DOHH2 (cell line): ENCODE results near the gene DENND1A.

Experiments
- H3F3A ChIP-seq: fragments of 200-600 bp; sonication (generic), shearing (Covaris generic); 2 replicates; pipeline ENCODE4 v1.6.0; 2016; ENCODE audit warnings: antibody characterized with exemption, mild to moderate bottlenecking; ENCODE audit not compliant: control insufficient read depth, insufficient read depth
- H3K27ac ChIP-seq: fragments of 200-600 bp; sonication (generic); 2 replicates; pipeline ENCODE4 v1.5.1; 2014; ENCODE audit warnings: low read depth, mild to moderate bottlenecking, low read length, moderate library complexity
- H3K27me3 ChIP-seq: fragments of 200-600 bp; sonication (generic); 2 replicates; pipeline ENCODE4 v1.6.1; 2014; ENCODE audit warnings: mild to moderate bottlenecking, low read length, mixed read lengths; ENCODE audit not compliant: control insufficient read depth
- H3K36me3 ChIP-seq: fragments of 200-600 bp; sonication (generic); 2 replicates; pipeline ENCODE4 v1.6.1; 2014; ENCODE audit warnings: mild to moderate bottlenecking, low read length, moderate library complexity, mixed read lengths; ENCODE audit not compliant: control insufficient read depth
- H3K4me1 ChIP-seq: fragments of 200-600 bp; sonication (generic); 2 replicates; pipeline ENCODE4 v1.6.1; 2014; ENCODE audit warnings: mild to moderate bottlenecking, low read length, mixed read lengths; ENCODE audit not compliant: control insufficient read depth
- H3K4me2 ChIP-seq: fragments of 200-600 bp; sonication (generic); 2 replicates; pipeline ENCODE4 v1.6.0; 2014; ENCODE audit warnings: mild to moderate bottlenecking, low read length, moderate library complexity
- H3K4me3 ChIP-seq: fragments of 200-600 bp; sonication (generic); 2 replicates; pipeline ENCODE4 v1.5.1; 2014; ENCODE audit warnings: mild to moderate bottlenecking, low read length, mixed read lengths
- H3K79me2 ChIP-seq: fragments of 200-600 bp; sonication (generic); 2 replicates; pipeline ENCODE4 v1.6.1; 2014; ENCODE audit warnings: mild to moderate bottlenecking, low read length, mixed read lengths; ENCODE audit not compliant: control insufficient read depth
- H3K9me2 ChIP-seq: fragments of 200-600 bp; sonication (generic); replicated peaks from 2 replicates; pipeline ENCODE4 v1.6.1; 2014; ENCODE audit warnings: mild to moderate bottlenecking, low read length, mixed read lengths; ENCODE audit not compliant: control insufficient read depth
- H3K9me3 ChIP-seq: fragments of 200-600 bp; sonication (generic); 2 replicates; pipeline ENCODE4 v1.6.1; 2014; ENCODE audit warnings: antibody characterized with exemption, low read length, mixed read lengths; ENCODE audit not compliant: control insufficient read depth, insufficient read depth
- H4K20me1 ChIP-seq: fragments of 200-600 bp; sonication (generic); 2 replicates; pipeline ENCODE4 v1.6.0; 2014; ENCODE audit warnings: low read depth, mild to moderate bottlenecking, antibody characterized with exemption, low read length, moderate library complexity; ENCODE audit not compliant: control insufficient read depth, insufficient read depth
- EZH2phosphoT487 ChIP-seq: fragments of 200-600 bp; sonication (generic); IDR thresholded peaks from 2 replicates; pipeline ENCODE4 v1.6.1; 2017; ENCODE audit warnings: borderline replicate concordance, mild to moderate bottlenecking, antibody characterized with exemption, low read length, moderate library complexity, mixed read lengths
- TF ChIP-seq, protein P1 (sequence below): fragments of 200-600 bp; sonication (generic); IDR thresholded peaks from one replicate; pipeline ENCODE4 v1.5.1; 2014; ENCODE audit warnings: antibody characterized with exemption, mild to moderate bottlenecking, low read depth, low read length; ENCODE audit not compliant: poor library complexity, severe bottlenecking

The DENND1A gene

DNA sequence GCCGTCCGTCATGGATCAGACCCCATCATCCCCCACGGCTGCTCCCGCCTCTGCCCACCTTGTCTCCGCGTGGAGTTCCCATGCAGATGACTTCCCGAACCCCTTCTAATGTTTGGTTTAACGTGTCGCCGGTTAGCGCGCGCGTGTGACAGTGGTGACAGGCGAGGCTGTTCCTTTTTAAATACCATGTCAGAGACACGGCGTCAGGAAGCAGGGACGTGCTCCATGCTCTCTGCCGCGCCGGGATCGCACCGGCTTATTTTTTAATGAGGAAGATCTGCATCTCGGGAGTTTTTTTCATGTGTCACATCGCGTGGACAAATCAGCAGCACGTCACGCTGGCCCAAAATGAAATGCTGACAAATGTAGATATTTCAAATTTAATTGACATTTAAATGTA, 538.0 kb downstream of the DENND1A start:
- H3K36me3 ChIP-seq: no peaks in the 10 kb centered on the region
- H3K27me3 ChIP-seq: no peaks in the 10 kb centered on the region
- no peaks in the 10 kb centered on the region for H3K9me3 ChIP-seq
- no peak for TF ChIP-seq EZH2phosphoT487
- TF ChIP-seq, protein P1, sequence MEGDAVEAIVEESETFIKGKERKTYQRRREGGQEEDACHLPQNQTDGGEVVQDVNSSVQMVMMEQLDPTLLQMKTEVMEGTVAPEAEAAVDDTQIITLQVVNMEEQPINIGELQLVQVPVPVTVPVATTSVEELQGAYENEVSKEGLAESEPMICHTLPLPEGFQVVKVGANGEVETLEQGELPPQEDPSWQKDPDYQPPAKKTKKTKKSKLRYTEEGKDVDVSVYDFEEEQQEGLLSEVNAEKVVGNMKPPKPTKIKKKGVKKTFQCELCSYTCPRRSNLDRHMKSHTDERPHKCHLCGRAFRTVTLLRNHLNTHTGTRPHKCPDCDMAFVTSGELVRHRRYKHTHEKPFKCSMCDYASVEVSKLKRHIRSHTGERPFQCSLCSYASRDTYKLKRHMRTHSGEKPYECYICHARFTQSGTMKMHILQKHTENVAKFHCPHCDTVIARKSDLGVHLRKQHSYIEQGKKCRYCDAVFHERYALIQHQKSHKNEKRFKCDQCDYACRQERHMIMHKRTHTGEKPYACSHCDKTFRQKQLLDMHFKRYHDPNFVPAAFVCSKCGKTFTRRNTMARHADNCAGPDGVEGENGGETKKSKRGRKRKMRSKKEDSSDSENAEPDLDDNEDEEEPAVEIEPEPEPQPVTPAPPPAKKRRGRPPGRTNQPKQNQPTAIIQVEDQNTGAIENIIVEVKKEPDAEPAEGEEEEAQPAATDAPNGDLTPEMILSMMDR: no peak
- no peak overlapping the region for H3K4me2 ChIP-seq
- H4K20me1 ChIP-seq: no peaks in the 10 kb centered on the region
- H3K4me3 ChIP-seq: no peak overlapping the region
- no peaks in the 10 kb centered on the region for H3K79me2 ChIP-seq
- no peak overlapping the region for H3K27ac ChIP-seq
- H3K9me2 ChIP-seq: no peaks in the 10 kb centered on the region
- no peaks in the 10 kb centered on the region for H3K4me1 ChIP-seq
- no peaks in the 10 kb centered on the region for H3F3A ChIP-seq

DNA sequence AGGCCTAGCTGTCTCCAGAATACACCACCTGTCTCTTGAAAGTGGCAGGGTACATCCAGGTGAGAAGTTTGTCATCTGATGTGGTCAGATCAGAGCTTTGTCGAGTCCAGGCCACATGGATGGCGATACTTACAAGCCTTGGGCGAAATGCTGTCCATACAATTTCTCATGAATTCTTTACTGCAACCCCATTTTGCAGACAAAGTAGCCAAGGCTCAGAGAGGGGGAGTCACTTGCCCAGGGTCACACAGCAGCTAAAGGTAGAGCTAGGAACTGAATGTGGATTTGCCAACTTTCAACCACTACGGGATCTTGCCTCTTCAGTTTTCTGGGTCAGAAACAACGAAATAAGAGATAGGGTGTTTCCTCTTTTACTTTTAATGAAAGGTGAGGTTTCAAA, 538.7 kb downstream of the DENND1A start:
- no peak overlapping the region for H3K4me3 ChIP-seq
- no peaks in the 10 kb centered on the region for H3F3A ChIP-seq
- no peaks in the 10 kb centered on the region for H3K79me2 ChIP-seq
- no peak overlapping the region for H3K27ac ChIP-seq
- H3K27me3 ChIP-seq: no peaks in the 10 kb centered on the region
- H3K4me1 ChIP-seq: no peaks in the 10 kb centered on the region
- no peaks in the 10 kb centered on the region for H3K36me3 ChIP-seq
- no peak for TF ChIP-seq EZH2phosphoT487
- TF ChIP-seq, protein P1: no peak
- H4K20me1 ChIP-seq: no peaks in the 10 kb centered on the region
- no peaks in the 10 kb centered on the region for H3K9me2 ChIP-seq
- no peak overlapping the region for H3K4me2 ChIP-seq
- H3K9me3 ChIP-seq: no peaks in the 10 kb centered on the region

DNA sequence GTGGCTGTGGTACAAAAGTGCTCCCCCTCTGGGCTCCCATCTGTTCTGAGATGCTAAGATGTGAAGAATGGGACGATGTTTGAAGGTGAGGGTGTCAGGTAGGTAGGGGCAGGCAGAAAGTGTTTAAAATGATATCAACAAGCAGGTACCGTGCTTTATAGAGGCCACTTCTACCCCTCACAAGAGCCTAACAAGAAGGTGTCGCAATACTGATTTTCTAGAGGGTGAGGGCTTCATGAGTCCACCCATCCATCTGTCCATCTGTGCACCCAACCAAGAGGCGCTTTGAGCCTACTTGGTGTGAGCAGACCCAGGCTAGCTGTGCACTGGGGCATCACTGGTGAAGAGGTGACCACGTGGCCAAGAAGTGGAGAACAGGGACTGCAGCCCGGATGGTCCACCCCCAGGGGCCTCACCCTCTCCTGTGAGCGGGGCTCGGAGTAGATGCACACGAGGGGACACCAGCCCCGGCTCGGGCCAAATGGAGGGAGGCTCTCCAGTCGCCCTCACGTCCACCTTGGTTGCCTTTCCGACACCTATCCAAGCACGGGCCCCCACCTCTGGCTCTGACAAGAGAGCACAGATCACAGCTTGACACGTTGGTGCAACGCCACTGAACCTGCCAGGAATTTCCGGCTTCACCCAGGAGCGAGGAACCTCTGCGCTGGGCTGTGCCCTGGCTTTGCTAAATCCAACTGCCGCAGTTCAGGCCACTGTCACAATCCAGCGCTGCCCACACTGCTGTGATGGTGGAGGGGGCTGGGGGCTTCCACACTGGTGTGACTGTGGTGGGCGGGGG, 539.4 kb downstream of the DENND1A start:
- Histone ChIP-seq H3K4me2 (no peak overlapping the region), H3K9me2 (no peaks in the 10 kb centered on the region), H3K27me3 (no peaks in the 10 kb centered on the region), H3K79me2 (no peaks in the 10 kb centered on the region), H3F3A (no peaks in the 10 kb centered on the region), H3K36me3 (no peaks in the 10 kb centered on the region), H3K27ac (no peak overlapping the region), H4K20me1 (no peaks in the 10 kb centered on the region), H3K4me1 (no peaks in the 10 kb centered on the region), H3K9me3 (no peaks in the 10 kb centered on the region), H3K4me3 (no peak overlapping the region)
- no peak for TF ChIP-seq EZH2phosphoT487
- TF ChIP-seq, protein P1: no peak
